IMR-90 (cell line): ENCODE results near the gene HDAC5. TPM values are rescaled to one million over a fixed set of nuclear protein-coding genes. Genes with fewer than 3 reads are reported as not detected.

Experiments
- ATAC-seq: fragments of 200-7000 bp; cut with Tn5 transposase; 2 replicates; pipeline ENCODE4 v1.9.1; 2020; ENCODE audit warnings: low read depth, mild to moderate bottlenecking, moderate library complexity
- BruUV-seq: library from RNA; stranded (reverse); fragments of 400-500 nt; replicated peaks from 2 replicates; lab custom pipeline; 2021; lab: Mats Ljungman, UMichigan
- CTCF ChIA-PET: fragments of 300-600 bp; formaldehyde crosslinking; extraction: SDS; loops from one replicate; lab custom pipeline; 2021; ENCODE audit warnings: antibody characterized with exemption; lab: Yijun Ruan, JAX
- POLR2A ChIA-PET: fragments of 300-600 bp; sonication (Branson Sonifier 250); formaldehyde crosslinking; loops from one replicate; lab custom pipeline; 2022; ENCODE audit warnings: antibody characterized with exemption; ENCODE audit not compliant: unreplicated experiment; lab: Charles Lee
- DNase-seq: peaks from one replicate; pipeline ENCODE4 v3.0.0; 2013
- H2AFZ ChIP-seq: replicated peaks from 2 replicates; pipeline ENCODE3; 2013; ENCODE audit warnings: low read length, mild to moderate bottlenecking; ENCODE audit not compliant: poor library complexity
- H2AK5ac ChIP-seq: 2 replicates; pipeline ENCODE4 v1.6.1; 2013; ENCODE audit warnings: low read depth, low read length, inconsistent platforms
- H2AK9ac ChIP-seq: replicated peaks from 2 replicates; pipeline ENCODE3; 2013; ENCODE audit warnings: mild to moderate bottlenecking, low read depth, low read length, moderate library complexity; ENCODE audit not compliant: poor library complexity
- H2BK120ac ChIP-seq: 2 replicates; pipeline ENCODE4 v1.6.1; 2013; ENCODE audit warnings: low read depth, low read length, inconsistent platforms
- H2BK15ac ChIP-seq: 3 replicates; pipeline ENCODE4 v1.6.1; 2013; ENCODE audit warnings: low read depth, low read length, inconsistent platforms
- H2BK20ac ChIP-seq: 2 replicates; pipeline ENCODE4 v1.6.1; 2013; ENCODE audit warnings: low read depth, mild to moderate bottlenecking, inconsistent platforms, low read length, moderate library complexity
- H2BK5ac ChIP-seq: 2 replicates; pipeline ENCODE4 v1.6.1; 2013; ENCODE audit warnings: mild to moderate bottlenecking, low read depth, low read length, inconsistent platforms; ENCODE audit not compliant: poor library complexity, severe bottlenecking
- H3K14ac ChIP-seq: replicated peaks from 2 replicates; pipeline ENCODE4 v1.6.1; 2013; ENCODE audit warnings: low read depth, low read length, inconsistent platforms
- H3K18ac ChIP-seq: 2 replicates; pipeline ENCODE4 v1.6.1; 2013; ENCODE audit warnings: low read depth, low read length, control low read depth
- H3K23ac ChIP-seq: 2 replicates; pipeline ENCODE4 v1.6.1; 2013; ENCODE audit warnings: low read depth, low read length, inconsistent platforms
- H3K27ac ChIP-seq: 2 replicates; pipeline ENCODE4 v1.5.1; 2013; ENCODE audit warnings: mild to moderate bottlenecking, control low read depth, low read length; ENCODE audit not compliant: insufficient read depth
- H3K27me3 ChIP-seq: 2 replicates; pipeline ENCODE4 v1.6.1; 2013; ENCODE audit warnings: low read length; ENCODE audit not compliant: control insufficient read depth, insufficient read depth
- H3K36me3 ChIP-seq: 2 replicates; pipeline ENCODE4 v1.6.1; 2013; ENCODE audit warnings: low read length, mixed read lengths; ENCODE audit not compliant: control insufficient read depth, insufficient read depth
- H3K4ac ChIP-seq: 2 replicates; pipeline ENCODE4 v1.6.1; 2013; ENCODE audit warnings: low read depth, low read length, inconsistent platforms
- H3K4me1 ChIP-seq: 2 replicates; pipeline ENCODE4 v1.6.1; 2013; ENCODE audit warnings: low read length, mixed read lengths; ENCODE audit not compliant: control insufficient read depth, insufficient read depth
- H3K4me2 ChIP-seq: 2 replicates; pipeline ENCODE4 v1.6.1; 2013; ENCODE audit warnings: low read depth, mild to moderate bottlenecking, control low read depth, low read length, moderate library complexity
- H3K4me3 ChIP-seq: 2 replicates; pipeline ENCODE4 v1.5.1; 2013; ENCODE audit warnings: low read depth, mild to moderate bottlenecking, control low read depth, low read length, moderate library complexity; ENCODE audit not compliant: insufficient read depth
- H3K56ac ChIP-seq: 2 replicates; pipeline ENCODE4 v1.6.1; 2013; ENCODE audit warnings: low read length, inconsistent platforms; ENCODE audit not compliant: insufficient read depth; ENCODE audit errors: extremely low read depth
- H3K79me1 ChIP-seq, 2 experiments: 2 replicates each; pipeline ENCODE4 v1.6.1; 2013; ENCODE audit warnings: low read length in 2 of 2, inconsistent platforms in 1 of 2, low read depth in 1 of 2
- H3K9ac ChIP-seq: 2 replicates; pipeline ENCODE4 v1.6.1; 2013; ENCODE audit warnings: low read depth, low read length, control low read depth
- H3K9me1 ChIP-seq: 2 replicates; pipeline ENCODE4 v1.6.1; 2013; ENCODE audit warnings: low read length, inconsistent platforms; ENCODE audit not compliant: insufficient read depth
- H3K9me3 ChIP-seq: 2 replicates; pipeline ENCODE4 v1.6.1; 2013; ENCODE audit warnings: low read length; ENCODE audit not compliant: control insufficient read depth, insufficient read depth
- H4K20me1 ChIP-seq: 2 replicates; pipeline ENCODE4 v1.6.1; 2013; ENCODE audit warnings: low read length, inconsistent platforms; ENCODE audit not compliant: insufficient read depth
- H4K5ac ChIP-seq: 2 replicates; pipeline ENCODE4 v1.6.1; 2013; ENCODE audit warnings: mild to moderate bottlenecking, low read depth, low read length, control low read depth
- H4K8ac ChIP-seq, 2 experiments: 2 replicates each; pipeline ENCODE4 v1.6.1; 2013; ENCODE audit warnings: low read depth in 2 of 2, low read length in 2 of 2, control low read depth in 1 of 2, inconsistent platforms in 1 of 2
- H4K91ac ChIP-seq: 2 replicates; pipeline ENCODE4 v1.6.1; 2013; ENCODE audit warnings: low read depth, low read length, inconsistent platforms; ENCODE audit not compliant: insufficient read depth
- BHLHE40 ChIP-seq: fragments of 150-350 bp; IDR thresholded peaks from 2 replicates; pipeline ENCODE4 v1.6.1; 2016; ENCODE audit warnings: mild to moderate bottlenecking, low read depth, low read length
- CEBPB ChIP-seq: IDR thresholded peaks from 2 replicates; pipeline ENCODE4 v1.6.1; 2012; ENCODE audit warnings: low read depth, low read length, improper control_type of control experiment
- CHD1 ChIP-seq: IDR thresholded peaks from 2 replicates; pipeline ENCODE4 v1.6.1; 2012; ENCODE audit warnings: low read depth, low read length, improper control_type of control experiment
- FOS ChIP-seq: fragments of 150-350 bp; IDR thresholded peaks from 2 replicates; pipeline ENCODE4 v1.6.1; 2016; ENCODE audit warnings: low read depth, low read length
- MAFK ChIP-seq: IDR thresholded peaks from 2 replicates; pipeline ENCODE4 v1.6.1; 2012; ENCODE audit warnings: low read depth, low read length, improper control_type of control experiment
- MAZ ChIP-seq: IDR thresholded peaks from 2 replicates; pipeline ENCODE4 v1.6.1; 2012; ENCODE audit warnings: low read depth, mild to moderate bottlenecking, low read length, improper control_type of control experiment, moderate library complexity, borderline replicate concordance
- MXI1 ChIP-seq: IDR thresholded peaks from 2 replicates; pipeline ENCODE4 v1.6.1; 2012; ENCODE audit warnings: low read depth, mild to moderate bottlenecking, low read length, moderate library complexity, borderline replicate concordance
- NFE2L2 ChIP-seq: fragments of 150-350 bp; IDR thresholded peaks from 2 replicates; pipeline ENCODE4 v1.6.1; 2016; ENCODE audit warnings: low read depth, mild to moderate bottlenecking, low read length
- POLR2A ChIP-seq: IDR thresholded peaks from 2 replicates; pipeline ENCODE4 v1.6.1; 2012; ENCODE audit warnings: mild to moderate bottlenecking, low read depth, low read length
- RAD21 ChIP-seq: IDR thresholded peaks from 2 replicates; pipeline ENCODE4 v1.6.1; 2012; ENCODE audit warnings: low read length, improper control_type of control experiment
- RCOR1 ChIP-seq: IDR thresholded peaks from 2 replicates; pipeline ENCODE4 v1.6.1; 2012; ENCODE audit warnings: mild to moderate bottlenecking, low read length, improper control_type of control experiment; ENCODE audit not compliant: insufficient replicate concordance
- RFX5 ChIP-seq: IDR thresholded peaks from 2 replicates; pipeline ENCODE4 v1.8.0; 2012; ENCODE audit warnings: low read depth, mild to moderate bottlenecking, low read length, moderate library complexity
- SMC3 ChIP-seq: fragments of 150-350 bp; IDR thresholded peaks from 2 replicates; pipeline ENCODE4 v1.6.1; 2016; ENCODE audit warnings: low read depth, mild to moderate bottlenecking, antibody characterized with exemption, low read length, moderate library complexity
- WGBS, 2 experiments: methylation state at CpG; one replicate each; pipeline versions ENCODE4 v1.1.5 to v1.1.7; 2013; ENCODE audit warnings: missing lambda C conversion rate in 2 of 2; ENCODE audit not compliant: insufficient read length in 1 of 2; ENCODE audit errors: extremely low coverage in 2 of 2; 5-methylcytosine and 5-hydroxymethylcytosine counted together
- dilution Hi-C: fragments of 300-500 bp; cut with HindIII; formaldehyde crosslinking; loops from one replicate; pipeline ENCODE4 v1.14.3; 2018; ENCODE audit warnings: low sequenced_read_pairs; ENCODE audit not compliant: unreplicated experiment
- in situ Hi-C: fragments of 300-500 bp; cut with MboI; formaldehyde crosslinking; loops from 3 replicates; pipeline ENCODE4 v1.14.3; 2019; ENCODE audit warnings: low sequenced_read_pairs, inconsistent platforms, mixed read lengths
- intact Hi-C: fragments of 100-400 bp; cut with micrococcal nuclease; formaldehyde crosslinking; loops from 2 replicates; pipeline ENCODE4 v1.10.0; 2022
- polyA plus RNA-seq, 3 experiments: library from polyadenylated mRNA; depleted of rRNA; stranded (reverse); fragments of >200 nt; gene quantifications; 2 replicates each; pipeline ENCODE4 v1.2.3, GENCODE V29; 2012; ENCODE audit warnings: low replicate concordance in 1 of 3
- total RNA-seq: library from RNA; depleted of rRNA; stranded (reverse); fragments of >200 nt; gene quantifications from 2 replicates; pipeline ENCODE4 v1.2.3, GENCODE V29; 2012
- TF ChIP-seq, protein P1 (sequence below): conservative IDR thresholded peaks from 2 replicates; pipeline ENCODE4 v1.5.1; 2012; ENCODE audit warnings: mild to moderate bottlenecking, low read depth, low read length, improper control_type of control experiment
- TF ChIP-seq, protein P2 (sequence below): fragments of 150-350 bp; IDR thresholded peaks from 2 replicates; pipeline ENCODE4 v1.6.1; 2016; ENCODE audit warnings: low read depth, mild to moderate bottlenecking, low read length, moderate library complexity, borderline replicate concordance
- TF ChIP-seq, protein P3 (sequence below): fragments of 150-350 bp; IDR thresholded peaks from 2 replicates; pipeline ENCODE4 v1.6.1; 2017; ENCODE audit warnings: mild to moderate bottlenecking, antibody characterized with exemption, low read length, low read depth

Gene HDAC5
- total and polyA plus RNA-seq, 2 of the 4 experiments (the other 2 are of a cell fraction): 47.0 to 61.3 TPM

DNA sequence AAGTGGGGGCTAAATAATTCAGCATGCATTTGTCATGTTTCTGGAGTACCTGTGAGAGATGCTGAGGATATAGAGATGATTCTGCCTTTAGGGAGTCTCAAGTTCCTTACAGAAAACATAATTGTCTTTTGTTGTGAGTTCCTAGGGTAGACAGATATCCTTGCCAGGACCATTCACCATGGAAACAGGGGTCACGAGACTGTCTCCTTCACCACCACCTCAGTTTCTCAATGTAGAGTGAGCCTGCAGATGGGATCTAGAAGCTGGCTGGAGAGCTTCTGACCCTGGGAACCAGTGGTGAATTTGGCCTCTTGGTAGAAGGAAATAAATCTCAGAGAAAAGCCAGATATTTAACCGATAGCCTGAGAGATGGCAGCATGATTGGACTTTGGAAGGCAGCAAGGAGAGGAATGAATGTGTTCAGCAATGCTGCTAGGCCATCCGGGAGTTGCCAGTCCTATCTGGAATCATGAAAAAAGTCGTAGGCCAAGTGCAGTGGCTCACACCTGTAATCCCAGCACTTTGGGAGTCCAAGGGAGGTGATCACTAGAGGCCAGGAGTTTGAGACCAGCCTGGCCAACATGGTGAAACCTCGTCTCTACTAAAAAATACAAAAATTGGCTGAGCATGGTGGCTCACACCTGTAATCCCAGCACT, 7.4 kb upstream of the HDAC5 start:
- CTCF ChIA-PET: no interaction called here

More for the DNA sequence above, 7.4 kb upstream of the HDAC5 start:
- Histone ChIP-seq H3K4ac (no peak overlapping the region), H3K56ac (no peak overlapping the region), H3K18ac (no peak overlapping the region), H3K4me1 (peaks cover 1% of the 10 kb centered on the region; the same call in 1 of the 2 replicates), H3K36me3 (no peaks in the 10 kb centered on the region), H4K8ac (no peak overlapping the region), H3K14ac (no peak overlapping the region), H3K9me1 (peaks cover 9% of the 10 kb centered on the region), H3K27ac (no peak overlapping the region), H4K20me1 (no peaks in the 10 kb centered on the region), H2AK5ac (no peak overlapping the region), H2BK120ac (no peak overlapping the region), H3K4me2 (no peak overlapping the region), H3K23ac (no peak overlapping the region), H3K79me1 (no peaks in the 10 kb centered on the region), H3K9me3 (no peaks in the 10 kb centered on the region), H4K5ac (no peak overlapping the region), H2AFZ (no peak overlapping the region), H2BK15ac (no peak overlapping the region), H2AK9ac (no peak overlapping the region), H4K91ac (no peak overlapping the region), H3K4me3 (no peak overlapping the region), H3K27me3 (no peaks in the 10 kb centered on the region), H2BK5ac (no peak overlapping the region), H2BK20ac (no peak overlapping the region), H3K9ac (no peak overlapping the region)
- DNase-seq: no peak
- in situ Hi-C loops: no loop called here
- POLR2A ChIA-PET: no interaction called here
- intact Hi-C loops: no loop called here
- dilution Hi-C loops: no loop called here
- 68% methylated on average over 3 of the region's 5 CpGs; no CpG with 5 or more reads in 1 of the 2 experiments for WGBS, 2 experiments
- TF ChIP-seq CEBPB: no peak
- TF ChIP-seq POLR2A: no peak
- TF ChIP-seq, protein P1, sequence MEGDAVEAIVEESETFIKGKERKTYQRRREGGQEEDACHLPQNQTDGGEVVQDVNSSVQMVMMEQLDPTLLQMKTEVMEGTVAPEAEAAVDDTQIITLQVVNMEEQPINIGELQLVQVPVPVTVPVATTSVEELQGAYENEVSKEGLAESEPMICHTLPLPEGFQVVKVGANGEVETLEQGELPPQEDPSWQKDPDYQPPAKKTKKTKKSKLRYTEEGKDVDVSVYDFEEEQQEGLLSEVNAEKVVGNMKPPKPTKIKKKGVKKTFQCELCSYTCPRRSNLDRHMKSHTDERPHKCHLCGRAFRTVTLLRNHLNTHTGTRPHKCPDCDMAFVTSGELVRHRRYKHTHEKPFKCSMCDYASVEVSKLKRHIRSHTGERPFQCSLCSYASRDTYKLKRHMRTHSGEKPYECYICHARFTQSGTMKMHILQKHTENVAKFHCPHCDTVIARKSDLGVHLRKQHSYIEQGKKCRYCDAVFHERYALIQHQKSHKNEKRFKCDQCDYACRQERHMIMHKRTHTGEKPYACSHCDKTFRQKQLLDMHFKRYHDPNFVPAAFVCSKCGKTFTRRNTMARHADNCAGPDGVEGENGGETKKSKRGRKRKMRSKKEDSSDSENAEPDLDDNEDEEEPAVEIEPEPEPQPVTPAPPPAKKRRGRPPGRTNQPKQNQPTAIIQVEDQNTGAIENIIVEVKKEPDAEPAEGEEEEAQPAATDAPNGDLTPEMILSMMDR: no peak
- TF ChIP-seq MAFK: no peak
- TF ChIP-seq BHLHE40: no peak
- no peak for TF ChIP-seq RCOR1
- no peak for TF ChIP-seq CHD1
- no peak for TF ChIP-seq NFE2L2
- TF ChIP-seq, protein P2, sequence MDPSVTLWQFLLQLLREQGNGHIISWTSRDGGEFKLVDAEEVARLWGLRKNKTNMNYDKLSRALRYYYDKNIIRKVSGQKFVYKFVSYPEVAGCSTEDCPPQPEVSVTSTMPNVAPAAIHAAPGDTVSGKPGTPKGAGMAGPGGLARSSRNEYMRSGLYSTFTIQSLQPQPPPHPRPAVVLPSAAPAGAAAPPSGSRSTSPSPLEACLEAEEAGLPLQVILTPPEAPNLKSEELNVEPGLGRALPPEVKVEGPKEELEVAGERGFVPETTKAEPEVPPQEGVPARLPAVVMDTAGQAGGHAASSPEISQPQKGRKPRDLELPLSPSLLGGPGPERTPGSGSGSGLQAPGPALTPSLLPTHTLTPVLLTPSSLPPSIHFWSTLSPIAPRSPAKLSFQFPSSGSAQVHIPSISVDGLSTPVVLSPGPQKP: no peak
- TF ChIP-seq MAZ: no peak
- TF ChIP-seq RFX5: no peak
- TF ChIP-seq RAD21: no peak
- TF ChIP-seq FOS: no peak
- TF ChIP-seq MXI1: no peak
- TF ChIP-seq SMC3: no peak
- TF ChIP-seq, protein P3, sequence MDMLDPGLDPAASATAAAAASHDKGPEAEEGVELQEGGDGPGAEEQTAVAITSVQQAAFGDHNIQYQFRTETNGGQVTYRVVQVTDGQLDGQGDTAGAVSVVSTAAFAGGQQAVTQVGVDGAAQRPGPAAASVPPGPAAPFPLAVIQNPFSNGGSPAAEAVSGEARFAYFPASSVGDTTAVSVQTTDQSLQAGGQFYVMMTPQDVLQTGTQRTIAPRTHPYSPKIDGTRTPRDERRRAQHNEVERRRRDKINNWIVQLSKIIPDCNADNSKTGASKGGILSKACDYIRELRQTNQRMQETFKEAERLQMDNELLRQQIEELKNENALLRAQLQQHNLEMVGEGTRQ: no peak
- no TSS peak for BruUV-seq
- no peak for ATAC-seq
